NCI-H226 (cell line): ENCODE data around the gene MRTFB.
"Not testable (repeated sequence)": the region's sequence is repeated elsewhere in the genome, so short reads cannot be mapped to it uniquely, and the experiment has no call there.

ENCODE experiments used
- DNase-seq: peaks from one replicate; pipeline ENCODE4 v3.0.0-alpha.2; 2015

MRTFB gene, protein sequence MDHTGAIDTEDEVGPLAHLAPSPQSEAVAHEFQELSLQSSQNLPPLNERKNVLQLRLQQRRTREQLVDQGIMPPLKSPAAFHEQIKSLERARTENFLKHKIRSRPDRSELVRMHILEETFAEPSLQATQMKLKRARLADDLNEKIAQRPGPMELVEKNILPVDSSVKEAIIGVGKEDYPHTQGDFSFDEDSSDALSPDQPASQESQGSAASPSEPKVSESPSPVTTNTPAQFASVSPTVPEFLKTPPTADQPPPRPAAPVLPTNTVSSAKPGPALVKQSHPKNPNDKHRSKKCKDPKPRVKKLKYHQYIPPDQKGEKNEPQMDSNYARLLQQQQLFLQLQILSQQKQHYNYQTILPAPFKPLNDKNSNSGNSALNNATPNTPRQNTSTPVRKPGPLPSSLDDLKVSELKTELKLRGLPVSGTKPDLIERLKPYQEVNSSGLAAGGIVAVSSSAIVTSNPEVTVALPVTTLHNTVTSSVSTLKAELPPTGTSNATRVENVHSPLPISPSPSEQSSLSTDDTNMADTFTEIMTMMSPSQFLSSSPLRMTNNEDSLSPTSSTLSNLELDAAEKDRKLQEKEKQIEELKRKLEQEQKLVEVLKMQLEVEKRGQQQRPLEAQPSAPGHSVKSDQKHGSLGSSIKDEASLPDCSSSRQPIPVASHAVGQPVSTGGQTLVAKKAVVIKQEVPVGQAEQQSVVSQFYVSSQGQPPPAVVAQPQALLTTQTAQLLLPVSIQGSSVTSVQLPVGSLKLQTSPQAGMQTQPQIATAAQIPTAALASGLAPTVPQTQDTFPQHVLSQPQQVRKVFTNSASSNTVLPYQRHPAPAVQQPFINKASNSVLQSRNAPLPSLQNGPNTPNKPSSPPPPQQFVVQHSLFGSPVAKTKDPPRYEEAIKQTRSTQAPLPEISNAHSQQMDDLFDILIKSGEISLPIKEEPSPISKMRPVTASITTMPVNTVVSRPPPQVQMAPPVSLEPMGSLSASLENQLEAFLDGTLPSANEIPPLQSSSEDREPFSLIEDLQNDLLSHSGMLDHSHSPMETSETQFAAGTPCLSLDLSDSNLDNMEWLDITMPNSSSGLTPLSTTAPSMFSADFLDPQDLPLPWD

DNA sequence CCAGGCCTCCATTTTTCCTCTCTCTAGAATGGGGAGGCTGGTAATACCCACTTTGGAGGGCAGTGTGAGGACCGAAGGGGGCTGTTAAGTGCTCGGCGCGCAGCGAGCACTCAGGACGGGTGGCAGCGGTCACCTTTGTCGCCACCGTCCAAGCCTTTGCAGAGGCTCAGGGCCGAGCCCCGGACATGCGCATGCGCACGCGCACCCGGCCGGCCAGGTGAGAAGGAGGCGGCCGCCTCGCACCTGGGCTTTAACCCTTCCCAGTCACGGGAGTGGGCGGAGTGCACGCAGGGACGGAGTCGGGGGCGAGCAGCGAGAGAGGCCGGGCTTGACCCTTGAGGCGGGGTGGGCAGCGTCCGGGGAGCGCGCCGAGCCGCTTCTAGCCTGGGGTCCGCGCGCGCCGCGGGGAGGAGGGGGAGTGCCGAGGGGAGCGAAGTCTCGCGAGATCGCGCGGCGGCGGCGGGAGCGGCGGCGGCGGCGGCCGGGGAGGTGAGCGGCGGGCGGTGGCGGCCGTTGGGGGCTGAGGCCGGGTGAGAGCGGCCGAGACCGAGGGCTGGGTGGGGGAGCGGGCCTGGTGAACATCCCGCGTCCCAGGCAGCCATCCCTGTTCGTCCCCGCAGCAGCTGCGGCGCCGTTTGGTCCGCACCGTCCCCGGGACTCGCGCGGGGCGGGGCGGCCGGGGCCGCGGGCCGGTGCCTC lies at the start of gene MRTFB:
Gene MRTFB, plus strand, starts transcription at position 443 of the 699 bp plus-strand sequence. CDS start 69,288 bp downstream, outside the sequence.
- peak; percentile 49 for DNase-seq

DNA sequence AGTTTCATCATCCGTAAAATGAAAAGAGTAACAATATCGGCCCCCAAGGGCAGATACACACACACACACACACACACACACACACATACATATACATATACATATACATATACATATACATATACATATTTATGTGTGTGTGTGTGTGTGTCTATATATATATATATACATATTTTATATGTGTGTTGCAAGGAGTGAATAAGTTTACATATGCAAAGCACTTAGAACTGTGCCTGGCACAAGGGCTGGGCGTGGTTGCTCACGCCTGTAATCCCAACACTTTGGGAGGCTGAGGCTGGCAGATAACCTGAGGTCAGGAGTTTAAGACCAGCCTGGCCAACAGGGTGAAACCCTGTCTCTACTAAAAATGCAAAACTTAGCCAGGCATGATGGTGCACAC lies 47.6 kb upstream of the MRTFB start:
- DNase-seq: not testable (repeated sequence)

DNA sequence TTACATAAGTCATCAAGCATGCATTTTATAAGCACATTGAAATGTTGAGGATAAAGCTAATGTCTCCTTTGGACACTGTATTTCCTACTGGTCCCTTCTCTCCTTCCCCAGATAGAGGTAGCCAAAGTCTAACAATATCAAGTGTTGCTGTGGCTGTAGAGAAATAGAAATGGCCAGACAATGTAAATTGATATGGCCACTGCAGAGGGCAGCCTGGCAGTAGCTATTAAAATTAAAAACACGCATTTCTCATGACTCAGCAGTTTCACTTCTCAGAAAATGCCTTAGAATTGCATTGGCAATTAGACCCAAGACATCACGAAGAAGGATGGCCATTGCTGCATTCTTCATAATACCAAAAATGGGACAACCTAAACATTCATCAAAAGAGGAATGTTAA lies 46.8 kb upstream of the MRTFB start:
- no peak for DNase-seq

DNA sequence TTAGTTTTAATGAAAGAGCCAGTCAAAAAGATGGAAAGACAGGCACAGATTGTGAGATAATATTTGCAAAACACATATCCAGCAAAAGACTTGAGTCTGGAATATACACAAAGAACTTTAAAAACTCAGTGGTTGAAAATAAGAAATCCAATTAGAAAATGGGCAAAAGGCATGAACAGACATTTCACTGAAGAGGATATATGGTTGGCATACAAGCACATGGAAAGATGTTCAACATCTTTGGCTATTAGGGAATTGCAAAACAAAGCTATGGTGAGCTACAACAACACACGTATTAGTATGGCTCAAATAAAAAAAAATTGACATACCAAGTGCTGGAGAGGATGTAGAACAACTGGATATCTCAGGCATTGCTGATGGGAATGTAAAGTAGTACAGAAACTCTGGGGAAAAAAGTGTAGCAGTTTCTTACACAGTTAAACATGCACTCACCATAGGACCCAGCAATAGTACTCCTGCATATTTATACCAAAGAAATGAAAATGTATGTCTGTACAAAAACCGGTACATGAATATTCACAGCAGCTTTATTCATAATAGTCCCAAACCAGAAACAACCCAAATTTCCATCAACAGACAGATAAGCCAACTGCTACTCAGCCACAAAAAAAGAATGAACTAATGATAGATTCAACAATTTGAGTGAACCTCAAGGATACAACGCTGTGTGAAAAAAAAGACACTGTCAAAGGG lies 44.4 kb upstream of the MRTFB start:
- no peak for DNase-seq

DNA sequence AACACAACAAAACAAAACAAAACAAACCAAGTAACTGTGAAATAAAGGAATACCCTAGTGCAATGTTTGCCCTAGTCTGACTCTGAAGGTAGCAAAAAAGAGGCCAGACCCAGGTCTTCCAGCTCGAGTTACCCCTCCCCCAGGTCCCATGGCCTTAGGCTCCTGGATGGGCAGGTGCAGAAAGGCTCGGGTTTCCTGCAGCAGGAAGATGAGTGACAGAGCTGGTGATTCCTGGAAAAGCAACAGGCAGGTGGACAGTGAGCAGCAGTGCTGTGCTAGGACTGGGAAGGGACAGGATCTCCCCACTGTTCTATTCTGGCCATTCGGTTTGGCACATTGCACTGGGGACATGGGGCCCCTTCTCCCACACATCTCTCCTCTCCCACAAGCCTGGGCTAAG lies 42.9 kb upstream of the MRTFB start:
- DNase-seq: no peak

DNA sequence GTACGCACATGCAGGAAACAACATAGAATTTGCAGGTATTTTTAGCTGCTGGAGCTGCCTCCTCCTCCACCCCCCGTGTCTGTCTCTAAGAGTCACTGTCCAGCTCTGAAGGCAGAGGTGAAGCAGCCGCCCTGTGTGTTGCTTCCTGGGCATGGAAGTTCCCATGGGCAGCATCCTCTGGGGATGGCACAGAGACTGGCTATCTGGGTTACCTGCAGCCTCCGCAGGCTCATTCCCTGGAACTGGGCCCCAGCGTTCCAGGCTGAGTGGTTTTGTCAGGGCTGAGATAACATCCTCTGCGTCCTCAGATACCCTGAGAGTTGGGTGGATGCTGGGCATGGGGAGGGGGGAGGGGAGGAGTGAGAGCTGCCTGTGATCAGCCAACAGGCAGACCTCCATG lies 41.5 kb upstream of the MRTFB start:
- DNase-seq: no peak

DNA sequence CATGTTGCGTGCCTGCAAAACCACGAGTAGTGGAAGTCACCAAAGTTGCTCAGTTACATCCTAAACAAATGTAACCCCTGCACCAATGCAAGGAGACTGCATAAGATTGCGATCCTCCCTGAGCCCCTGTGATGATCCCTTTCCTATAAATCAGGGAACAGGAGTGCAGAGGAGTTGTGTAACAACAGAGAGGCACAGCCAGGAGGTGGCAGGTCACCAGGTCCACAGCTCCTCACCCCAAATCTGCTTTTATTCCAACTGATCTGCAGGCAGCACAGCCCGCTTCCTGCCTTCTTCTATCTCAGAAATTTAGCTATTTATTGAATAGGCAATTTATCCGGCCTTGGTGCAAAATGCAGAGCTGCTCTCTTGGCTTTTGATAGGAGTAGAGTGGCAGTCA lies 36.0 kb upstream of the MRTFB start:
- DNase-seq: no peak

DNA sequence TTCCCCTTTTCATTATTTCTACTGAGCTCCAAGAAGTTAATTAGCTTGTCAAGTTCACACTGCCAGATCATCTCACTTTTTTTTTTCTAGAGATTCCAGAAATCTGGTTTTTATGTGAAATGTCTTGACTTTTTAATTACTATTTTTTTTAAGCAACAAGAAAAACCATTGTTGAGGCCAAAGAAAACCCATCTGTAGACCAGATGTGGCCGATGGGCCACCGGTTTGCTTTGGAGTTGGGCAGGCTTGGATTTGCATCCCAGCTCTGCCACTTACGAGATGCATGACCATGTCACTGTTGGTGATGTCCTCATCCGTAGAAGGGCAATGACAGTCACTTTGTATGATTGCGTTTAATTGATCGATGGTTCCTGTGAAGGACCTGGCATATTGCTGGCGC lies 34.2 kb upstream of the MRTFB start:
- no peak for DNase-seq

DNA sequence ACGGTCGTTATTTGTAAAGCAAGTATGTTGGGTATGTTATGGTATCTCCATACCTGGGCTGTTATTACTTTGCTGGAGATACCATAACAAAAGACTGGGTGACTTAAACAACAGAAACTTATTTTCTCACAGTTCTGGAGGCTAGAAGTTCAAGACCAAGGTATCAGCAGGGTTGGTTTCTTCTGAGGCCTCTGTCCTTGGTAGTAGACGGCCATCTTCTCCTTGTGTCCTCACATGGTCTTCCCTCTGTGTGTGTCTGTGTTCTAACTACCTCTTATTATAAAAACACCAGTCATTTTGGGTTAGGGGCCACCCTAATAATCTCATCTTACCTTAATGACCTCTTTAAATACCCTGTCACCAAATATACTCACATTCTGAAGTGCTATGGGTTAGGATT lies 33.2 kb upstream of the MRTFB start:
- no peak for DNase-seq

DNA sequence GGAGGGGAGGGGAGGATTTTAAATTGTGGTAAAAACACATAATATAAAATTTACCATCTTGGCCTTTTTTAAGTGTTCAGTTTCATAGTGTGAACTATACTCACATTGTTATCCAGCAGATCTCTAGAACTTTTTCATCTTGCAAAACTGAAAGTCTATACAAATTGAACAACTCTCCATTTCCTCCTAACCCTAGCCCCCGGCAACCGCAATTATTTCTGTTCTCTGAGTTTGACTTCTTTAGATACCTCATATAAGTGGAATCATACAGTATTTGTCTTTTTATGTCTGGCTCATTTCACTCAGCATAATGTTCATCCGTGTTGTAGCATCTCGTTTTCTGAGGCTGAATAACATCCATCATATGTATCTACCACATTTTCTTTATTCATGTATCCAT lies 30.0 kb upstream of the MRTFB start:
- no peak for DNase-seq

DNA sequence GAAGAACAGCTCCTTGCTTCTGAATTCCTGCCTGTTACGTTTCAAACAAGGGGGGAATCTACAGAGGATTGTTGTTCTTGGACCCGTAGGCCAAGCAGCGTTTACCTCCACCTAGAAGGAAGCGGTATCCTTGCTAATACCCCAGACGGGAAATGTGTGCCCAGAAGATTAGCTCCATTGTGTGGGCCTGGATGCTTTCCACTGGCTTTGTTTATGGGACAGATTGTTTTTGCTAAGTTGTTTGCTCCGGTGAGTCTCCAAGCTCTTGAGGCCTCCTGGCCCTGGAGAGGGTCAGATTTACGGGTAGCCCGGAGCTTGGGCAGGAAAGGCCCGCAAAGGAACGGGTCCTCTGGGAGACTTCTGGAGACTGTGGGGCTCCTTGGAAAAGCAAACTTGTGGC lies 28.4 kb upstream of the MRTFB start:
- no peak for DNase-seq

DNA sequence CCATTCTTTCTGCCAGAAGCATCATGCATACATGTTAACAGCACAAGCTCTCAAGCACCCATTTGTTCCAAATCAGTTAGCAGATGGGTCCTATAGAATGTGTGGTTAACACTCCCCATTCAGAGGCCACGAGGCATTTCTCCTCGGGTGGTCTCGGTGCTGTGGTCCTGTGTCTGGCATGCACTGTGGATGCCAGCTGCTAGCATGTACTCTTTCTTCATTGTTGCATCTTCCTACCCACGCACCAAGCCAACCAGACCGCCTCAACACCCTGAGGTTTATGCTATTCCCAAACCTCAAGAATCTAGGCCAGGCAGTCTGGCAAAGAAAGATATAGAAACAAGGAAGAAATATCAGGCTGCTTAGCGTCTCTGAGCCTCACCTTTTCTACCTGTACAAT lies 27.8 kb upstream of the MRTFB start:
- no peak for DNase-seq

DNA sequence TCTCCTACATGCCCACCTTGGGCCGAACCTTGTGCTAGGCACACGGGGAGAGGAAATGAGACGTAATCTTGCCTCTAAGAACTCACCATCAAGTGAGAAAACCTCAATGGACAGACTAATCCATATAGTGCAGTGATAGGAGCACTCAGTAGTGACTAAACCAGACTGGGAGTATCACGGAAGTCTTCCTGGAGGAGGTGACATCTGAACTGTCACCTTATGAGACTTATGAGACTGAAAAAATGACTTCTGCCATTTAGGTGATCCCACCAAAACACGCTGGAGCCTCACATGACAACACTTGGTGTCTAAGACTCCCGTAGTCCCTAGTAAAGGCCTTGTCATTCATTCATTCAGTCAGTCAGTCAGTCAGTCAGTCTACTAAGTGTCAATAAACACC lies 27.3 kb upstream of the MRTFB start:
- no peak for DNase-seq

DNA sequence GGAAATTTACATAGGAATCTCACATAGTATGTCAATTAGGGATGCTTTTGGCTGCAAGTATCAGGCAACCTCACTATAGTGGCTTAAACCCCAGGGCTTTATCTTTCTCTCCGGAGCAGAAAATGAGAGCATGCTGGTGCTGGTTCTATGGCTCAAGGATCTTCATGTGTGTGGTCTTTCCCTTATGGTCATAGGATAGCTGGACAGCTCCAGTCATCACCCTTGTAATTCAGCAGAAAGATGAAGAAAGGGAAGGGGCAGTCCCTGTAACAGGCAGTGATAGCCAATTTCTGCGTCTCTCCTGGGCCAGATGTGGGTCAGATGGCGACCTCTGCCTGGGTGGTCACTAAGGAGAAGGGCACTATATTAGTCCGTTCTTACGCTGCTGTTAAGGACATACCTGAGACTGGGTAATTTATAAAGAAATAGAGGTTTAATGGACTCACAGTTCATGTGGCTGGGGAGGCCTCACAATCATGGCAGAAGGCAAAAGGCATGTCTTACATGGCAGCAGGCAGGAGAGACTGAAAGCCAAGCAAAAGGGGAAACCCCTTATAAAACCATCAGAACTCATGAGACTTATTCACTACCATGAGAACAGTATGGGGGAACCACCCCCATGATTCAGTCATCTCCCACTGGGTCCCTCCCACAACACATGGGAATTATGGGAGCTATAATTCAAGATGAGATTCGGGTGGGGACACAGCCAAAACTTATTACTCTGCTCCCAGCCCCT lies 23.8 kb upstream of the MRTFB start:
- DNase-seq: not testable (repeated sequence)

DNA sequence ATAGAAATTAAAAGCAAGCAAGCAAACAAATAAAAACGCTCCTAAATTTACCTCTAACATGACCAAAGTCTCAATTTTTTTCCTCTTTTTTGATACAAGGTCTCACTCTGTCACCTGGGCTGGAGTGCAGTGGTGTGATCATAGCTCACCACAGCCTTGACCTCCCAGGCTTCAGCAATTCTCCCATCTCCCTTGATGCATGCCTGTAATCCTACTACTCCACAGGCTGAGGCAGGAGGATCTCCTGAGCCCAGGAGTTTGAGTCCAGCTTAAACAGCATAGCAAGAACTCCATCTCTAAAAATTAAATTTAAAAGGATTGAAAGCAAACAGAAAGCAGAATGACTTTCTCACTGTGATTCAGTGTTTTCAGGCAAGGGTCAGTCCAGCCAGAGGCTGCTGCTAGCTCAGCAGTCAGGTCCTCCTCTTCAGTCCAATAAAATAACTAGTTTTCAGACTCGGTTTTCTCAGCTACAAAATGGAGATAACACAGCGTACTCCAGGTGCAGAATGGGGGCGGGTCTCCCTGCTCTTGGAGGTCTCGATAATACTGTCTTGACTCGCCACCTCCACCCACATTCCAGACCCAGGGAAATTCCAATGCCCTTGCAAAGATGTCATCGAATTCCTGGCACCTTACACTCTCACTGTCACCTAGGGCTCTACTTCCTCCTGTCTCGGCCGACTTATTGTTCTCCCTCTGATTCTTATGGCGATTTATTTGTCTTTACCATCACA lies 20.7 kb upstream of the MRTFB start:
- DNase-seq: no peak

DNA sequence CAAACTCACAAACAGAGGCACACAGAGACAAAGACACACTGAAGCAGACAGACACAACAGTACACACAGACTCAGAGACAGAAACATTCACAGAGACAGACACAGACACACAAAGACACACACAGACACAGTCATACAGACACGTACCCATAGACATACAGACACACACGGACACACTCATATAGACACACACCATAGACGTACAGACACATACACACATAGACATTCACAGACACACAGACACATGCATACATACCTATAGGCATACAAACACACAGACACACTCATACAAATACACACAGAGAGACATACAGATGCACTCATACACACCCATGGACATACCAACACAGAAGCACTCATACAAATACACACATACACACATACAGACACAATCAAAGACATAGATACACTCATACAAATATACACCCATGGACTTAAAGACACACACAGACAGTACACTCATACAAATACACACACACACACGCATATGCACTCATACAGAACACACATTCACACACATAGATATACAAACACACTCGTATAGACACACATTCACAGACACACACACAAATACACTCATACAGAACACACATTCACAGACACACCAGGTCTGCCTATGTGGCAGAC lies 19.9 kb upstream of the MRTFB start:
- DNase-seq: no peak

DNA sequence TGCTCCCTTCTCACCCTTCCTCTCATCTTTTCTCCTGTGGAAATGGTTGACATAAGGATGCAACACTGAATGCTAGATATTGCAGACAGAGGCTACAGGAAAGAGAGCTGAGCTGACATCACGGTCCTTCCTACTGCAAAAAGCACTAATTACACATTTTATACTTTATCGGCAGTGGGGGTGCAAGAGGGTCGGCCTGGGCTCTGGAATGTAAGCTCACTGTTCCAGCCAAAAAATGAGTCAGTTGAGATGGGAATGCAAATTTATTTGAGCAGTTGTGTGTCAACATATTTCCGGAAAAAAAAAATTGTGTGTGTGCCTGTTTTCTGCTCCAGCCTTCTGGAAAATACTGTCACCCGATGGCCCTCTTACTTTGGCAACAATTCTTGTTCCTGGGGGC lies 14.1 kb upstream of the MRTFB start:
- DNase-seq: peak; percentile 32

DNA sequence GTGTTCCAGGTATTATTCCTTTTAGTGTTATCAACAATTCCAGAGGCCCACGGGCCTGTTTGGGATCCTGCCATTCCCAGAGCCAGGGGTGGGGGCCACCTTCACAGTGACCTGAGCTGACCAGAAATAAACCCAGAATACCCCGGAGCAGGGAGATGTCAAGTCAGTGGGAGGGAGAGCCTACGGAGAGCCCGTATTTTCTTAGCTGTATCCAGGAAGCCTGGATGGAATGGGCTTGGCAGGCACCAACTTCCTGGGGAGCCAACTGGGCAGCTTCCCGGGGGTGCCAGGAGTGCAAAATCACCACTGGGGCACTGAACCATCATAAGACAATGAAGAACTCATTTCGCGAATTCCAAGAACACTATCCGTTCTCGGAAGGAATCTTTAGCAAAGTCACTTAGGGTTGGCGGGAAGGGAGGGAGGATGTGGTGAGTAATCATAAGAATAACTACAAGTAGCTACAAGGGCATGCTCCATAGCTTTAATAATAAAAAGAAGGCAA lies 13.2 kb upstream of the MRTFB start:
- no peak for DNase-seq

DNA sequence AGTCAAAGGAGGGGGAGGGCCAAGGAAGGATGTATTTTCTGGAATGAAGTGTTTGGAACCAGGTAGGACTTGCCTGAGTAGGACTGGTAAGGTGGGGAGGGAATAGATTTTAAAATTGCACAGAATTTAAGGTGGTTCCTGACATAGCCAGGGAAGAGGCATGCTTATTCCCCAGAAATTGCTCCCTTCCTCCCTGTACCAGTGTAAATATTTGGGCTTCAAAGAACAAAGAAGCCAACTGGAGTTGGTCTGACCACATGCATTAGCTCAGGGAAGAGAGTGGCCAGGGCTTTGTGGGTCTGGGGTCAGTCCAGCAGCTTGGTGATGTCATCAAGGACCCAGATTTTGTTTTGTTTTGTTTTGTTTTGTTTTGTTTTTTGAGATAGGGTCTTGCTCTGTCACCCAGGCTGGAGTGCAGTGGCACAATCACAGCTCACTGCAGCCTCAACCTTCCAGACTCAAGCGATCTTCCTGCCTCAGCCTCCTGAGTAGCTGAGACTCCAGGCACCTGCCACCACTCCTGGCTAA lies 9.3 kb upstream of the MRTFB start:
- no peak for DNase-seq

DNA sequence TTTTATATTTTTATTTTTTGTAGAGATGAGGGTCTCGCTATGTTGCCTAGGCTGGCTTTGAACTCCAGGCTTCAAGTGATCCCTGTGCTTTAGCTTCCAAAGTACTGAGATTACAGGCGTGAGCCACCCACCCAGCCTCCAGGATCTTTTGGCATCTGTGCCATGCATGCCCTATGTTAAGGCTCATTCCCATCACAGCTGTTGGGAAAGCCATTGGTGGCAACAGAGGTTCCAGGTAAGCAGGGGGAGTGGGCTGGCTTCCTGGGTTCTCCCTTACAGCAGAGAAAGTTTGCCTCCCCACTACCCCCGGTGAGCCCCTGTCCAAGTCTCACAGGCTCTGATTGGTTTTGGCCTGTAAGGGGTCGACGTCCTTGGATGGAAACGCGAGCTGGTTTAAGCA lies 8.9 kb upstream of the MRTFB start:
- DNase-seq: no peak
